ENCODE measurements around the gene ZNF778. TPM values are rescaled to one million over a fixed set of nuclear protein-coding genes. Genes with fewer than 3 reads are reported as not detected.

Gene ZNF778
- 10 to 100 TPM in 4 of 9 donors, 1 to 10 TPM in 5; 3.5 to 20.5 (median 9.8) TPM for total RNA-seq
- polyA plus RNA-seq: 1 to 10 TPM; 1.9 to 8.1 (median 3.8) TPM
- long read RNA-seq, donor 1: 0 reads
- long read RNA-seq, donor 2, partial matches to known transcripts: 0 of 1 reads
- long read RNA-seq, donor 2, other reads (novel, unspliced or antisense): 0 of 1 reads
- long read RNA-seq, donor 3: 0 reads
- long read RNA-seq, donor 4, partial matches to known transcripts: 0 of 2 reads
- long read RNA-seq, donor 4, other reads (novel, unspliced or antisense): 2 of 2 reads
- long read RNA-seq, donor 5, partial matches to known transcripts: 0 of 7 reads
- long read RNA-seq, donor 5, other reads (novel, unspliced or antisense): 7 of 7 reads
- long read RNA-seq, donor 6, partial matches to known transcripts: 0 of 2 reads
- long read RNA-seq, donor 6, other reads (novel, unspliced or antisense): 1 of 2 reads
- long read RNA-seq, donor 7: 0 reads
- long read RNA-seq, donor 8: 0 reads
- long read RNA-seq, donor 9, partial matches to known transcripts: 0 of 3 reads
- long read RNA-seq, donor 9, other reads (novel, unspliced or antisense): 0 of 3 reads
- long read RNA-seq, donor 10: 0 reads

GRCh38 chr16:89217388-89218191 lies at the start of gene ZNF778:
Gene ZNF778, plus strand, starts transcription at chr16:89217703. Its CDS starts 3,425 bp downstream, at chr16:89221128.
- intact Hi-C loops (cut with DNase I): loop anchor here in 1 of 2 donors (5.0 kb wide), 1 partner anchor 275 kb away; no protein-coding TSS in a partner anchor
- Histone ChIP-seq H3K27me3 (no peaks in the 10 kb centered on the region), H3K9me3 (replicated peaks in 1 of 3) (no peaks in the 10 kb centered on the region), H3K4me1 (replicated peaks in 1 of 2) (peaks cover 18 to 29% of the 10 kb centered on the region in 2 donors), H3K36me3 (replicated peaks in 1 of 2) (peaks cover 0 to 17% of the 10 kb centered on the region in 2 donors), H3K27ac (peak within 1 kb of the TSS; percentile 77 to 99 (median 95)), H3K4me3 (peak within 1 kb of the TSS; percentile 24 to 92 (median 80))
- TF ChIP-seq CTCF (IDR thresholded peaks at IDR 0.05) (peak in 2 of 6 experiments; percentile 26 to 28), POLR2A (IDR thresholded peaks at IDR 0.05) (peak; percentile 64 to 90)
- peak; percentile 81 to 90 (median 84) for DNase-seq
- WGBS, 4 donors: 0 to 1% (median 1%) methylated on average over 12 to 91 of the region's 91 CpGs

GRCh38 chr16:89168381-89169189 lies 48.9 kb upstream of the ZNF778 start:
- H3K36me3 ChIP-seq (replicated peaks in 1 of 2): no peaks in the 10 kb centered on the region
- H3K27me3 ChIP-seq: peaks cover 9% of the 10 kb centered on the region
- intact Hi-C loops (cut with DNase I): loop anchor here (2.0 to 10.0 kb wide), 6 partner anchors 74 to 431 kb away; partner anchors contain the start of gene ACSF3 (in 1 of the 2)
- no peak for TF ChIP-seq CTCF (IDR thresholded peaks at IDR 0.05)
- no peak for TF ChIP-seq POLR2A (IDR thresholded peaks at IDR 0.05)
- H3K4me1 ChIP-seq (replicated peaks in 1 of 2): peaks cover 6 to 14% of the 10 kb centered on the region in 2 donors
- H3K27ac ChIP-seq: no peak overlapping the region
- H3K9me3 ChIP-seq (replicated peaks in 1 of 3): no peaks in the 10 kb centered on the region
- DNase-seq: no peak
- H3K4me3 ChIP-seq: no peak overlapping the region
- 52 to 68% (median 64%) methylated on average over 11 to 23 of the region's 23 CpGs for WGBS, 4 donors

GRCh38 chr16:89169778-89170177 lies 47.7 kb upstream of the ZNF778 start:
- H3K27me3 ChIP-seq: peaks cover 9% of the 10 kb centered on the region
- no peaks in the 10 kb centered on the region for H3K36me3 ChIP-seq (replicated peaks in 1 of 2)
- intact Hi-C loops (cut with DNase I): loop anchor here (2.0 to 10.0 kb wide), 6 partner anchors 75 to 432 kb away; partner anchors contain the start of gene ACSF3 (in 1 of the 2)
- 68 to 80% (median 74%) methylated on average over 9 to 14 of the region's 14 CpGs for WGBS, 4 donors
- no peak overlapping the region for H3K4me3 ChIP-seq
- H3K4me1 ChIP-seq (replicated peaks in 1 of 2): peaks cover 6 to 14% of the 10 kb centered on the region in 2 donors
- peak in 1 of 7 donors; percentile 23 for DNase-seq
- no peaks in the 10 kb centered on the region for H3K9me3 ChIP-seq (replicated peaks in 1 of 3)
- TF ChIP-seq POLR2A (IDR thresholded peaks at IDR 0.05): no peak
- TF ChIP-seq CTCF (IDR thresholded peaks at IDR 0.05): no peak
- no peak overlapping the region for H3K27ac ChIP-seq
